Endothelial cell of hepatic sinusoid (primary cell): ENCODE data around the gene FOXC1.

ENCODE experiments used
- in situ Hi-C: cut with HindIII; loops from 2 replicates; pipeline ENCODE4 v1.10.0; 2017; ENCODE audit warnings: low sequenced_read_pairs

The FOXC1 gene

GRCh38 chr6:1609648-1610496 lies at the start of gene FOXC1:
Gene FOXC1 (plus strand): TSS chr6:1609915. CDS start chr6:1610446, 531 bp downstream.
- in situ Hi-C loops = loop anchor here (10.0 to 25.0 kb wide), 2 partner anchors 495 to 602 kb away; no protein-coding TSS in a partner anchor

- in situ Hi-C loops = no loop called here
Measured at GRCh38 chr6:1560281-1561058, 49.2 kb upstream of the FOXC1 start.

GRCh38 chr6:1561355-1561754 lies 48.4 kb upstream of the FOXC1 start:
- in situ Hi-C loops = no loop called here

GRCh38 chr6:1562171-1562955 lies 47.4 kb upstream of the FOXC1 start:
- in situ Hi-C loops = no loop called here

- in situ Hi-C loops = no loop called here
Measured at GRCh38 chr6:1569377-1569776, 40.3 kb upstream of the FOXC1 start.

- in situ Hi-C loops = no loop called here
Measured at GRCh38 chr6:1570848-1571247, 38.9 kb upstream of the FOXC1 start.

- in situ Hi-C loops = no loop called here
Measured at GRCh38 chr6:1572892-1573291, 36.8 kb upstream of the FOXC1 start.

- in situ Hi-C loops = no loop called here
Measured at GRCh38 chr6:1574083-1574761, 35.5 kb upstream of the FOXC1 start.

- in situ Hi-C loops = no loop called here
Measured at GRCh38 chr6:1574890-1575209, 34.9 kb upstream of the FOXC1 start.

- in situ Hi-C loops = no loop called here
Measured at GRCh38 chr6:1575210-1576041, 34.3 kb upstream of the FOXC1 start.

- in situ Hi-C loops = no loop called here
Measured at GRCh38 chr6:1576166-1576565, 33.5 kb upstream of the FOXC1 start.

- in situ Hi-C loops = no loop called here
Measured at GRCh38 chr6:1576711-1577110, 33.0 kb upstream of the FOXC1 start.

GRCh38 chr6:1577146-1577680 lies 32.5 kb upstream of the FOXC1 start:
- in situ Hi-C loops = no loop called here

GRCh38 chr6:1577896-1578745 lies 31.6 kb upstream of the FOXC1 start:
- in situ Hi-C loops = no loop called here

- in situ Hi-C loops = no loop called here
Measured at GRCh38 chr6:1579096-1579495, 30.6 kb upstream of the FOXC1 start.

GRCh38 chr6:1580109-1580508 lies 29.6 kb upstream of the FOXC1 start:
- in situ Hi-C loops = no loop called here

GRCh38 chr6:1580585-1580984 lies 29.1 kb upstream of the FOXC1 start:
- in situ Hi-C loops = no loop called here

- in situ Hi-C loops = no loop called here
Measured at GRCh38 chr6:1581120-1581991, 28.4 kb upstream of the FOXC1 start.
